Measurements from ENCODE around the gene SFXN4. TPM values are rescaled to one million over a fixed set of nuclear protein-coding genes. Genes with fewer than 3 reads are reported as not detected.
A peak's percentile ranks its signal among the peaks of the same experiment; 100 is the strongest.

The SFXN4 gene
- total and polyA plus RNA-seq, 2 of the 13 experiments (the other 11 are each of a cell fraction or from before 2014, with no cell fraction given) = 47.7 to 64.9 TPM

GRCh38 chr10:119103903-119104653 is 61.4 kb downstream of the SFXN4 start, which contains the start of gene DENND10 (continued):
- TF ChIP-seq FOXC1 (CRISPR knock-in tag; IDR thresholded peaks at IDR 0.05; ENCODE audit: borderline replicate concordance) (no peak), ZC3H4 (CRISPR knock-in tag; IDR thresholded peaks at IDR 0.05; ENCODE audit: borderline replicate concordance) (no peak), TERF1 (CRISPR knock-in tag; IDR thresholded peaks at IDR 0.05) (no peak), ZNF232 (CRISPR knock-in tag; IDR thresholded peaks at IDR 0.05; ENCODE audit: borderline replicate concordance) (no peak), ZNF543 (CRISPR knock-in tag; IDR thresholded peaks at IDR 0.05) (no peak), IRF1 (CRISPR knock-in tag; IDR thresholded peaks at IDR 0.05; ENCODE audit: low read depth) (no peak), CBX1 (IDR thresholded peaks at IDR 0.05; ENCODE audit: low read depth) (peak; percentile 56), NFAT5 (CRISPR knock-in tag; IDR thresholded peaks at IDR 0.05) (0 out of 2 replicates have a peak, but pooled peaks have one; percentile 34), KDM3A (CRISPR knock-in tag; IDR thresholded peaks at IDR 0.05; ENCODE audit: low read depth) (0 out of 2 replicates have a peak, but pooled peaks have one; percentile 16), BRCA1 (CRISPR knock-in tag; IDR thresholded peaks at IDR 0.05) (no peak), SMAD1 (CRISPR knock-in tag; IDR thresholded peaks at IDR 0.05; ENCODE audit: borderline replicate concordance, low read depth) (no peak), AGO2 (optimal IDR thresholded peaks at IDR 0.05; ENCODE audit: low read depth, low read length) (peak; percentile 29), TOPORS (CRISPR knock-in tag; IDR thresholded peaks at IDR 0.05) (no peak), SP5 (CRISPR knock-in tag; IDR thresholded peaks at IDR 0.05; ENCODE audit: borderline replicate concordance, low read depth) (0 out of 2 replicates have a peak, but pooled peaks have one; percentile 46), ZMYM2 (CRISPR knock-in tag; IDR thresholded peaks at IDR 0.05) (no peak), ZSCAN20 (CRISPR knock-in tag; IDR thresholded peaks at IDR 0.05; ENCODE audit: borderline replicate concordance) (peak; percentile 92), ZNF780A (CRISPR knock-in tag; IDR thresholded peaks at IDR 0.05) (no peak), HINFP (CRISPR knock-in tag; IDR thresholded peaks at IDR 0.05; ENCODE audit: low read depth) (no peak), YEATS4 (CRISPR knock-in tag; IDR thresholded peaks at IDR 0.05; ENCODE audit: borderline replicate concordance) (peak; percentile 73; the same call in 1 of the 2 replicates), ZNF7 (CRISPR knock-in tag; IDR thresholded peaks at IDR 0.05) (no peak), MLLT10 (CRISPR knock-in tag; IDR thresholded peaks at IDR 0.05) (no peak), ZSCAN29 (CRISPR knock-in tag; conservative IDR thresholded peaks at IDR 0.05) (no peak)
